Endothelial cell of umbilical vein (primary cell): Measurements from ENCODE around the gene ARGLU1. TPM values are rescaled to one million over a fixed set of nuclear protein-coding genes. Genes with fewer than 3 reads are reported as not detected.

ENCODE experiments used
- BruUV-seq: library from RNA; stranded (reverse); fragments of 400-500 nt; replicated peaks from 2 replicates; lab custom pipeline; 2021; lab: Mats Ljungman, UMichigan
- CTCF ChIA-PET: fragments of 300-600, 350-600 bp; sonication (Branson Sonifier 250); formaldehyde crosslinking; loops from one replicate; lab custom pipeline; 2021; ENCODE audit warnings: antibody characterized with exemption, inconsistent platforms; lab: Charles Lee
- POLR2A ChIA-PET: fragments of 300-600, 350-600 bp; sonication (Branson Sonifier 250); formaldehyde crosslinking; loops from one replicate; lab custom pipeline; 2021; ENCODE audit warnings: antibody characterized with exemption, inconsistent platforms; lab: Charles Lee
- DNase-seq: peaks from one replicate; pipeline ENCODE4 v3.0.0-alpha.2; 2011; ENCODE audit warnings: low read depth, low spot score
- FAIRE-seq: peaks from 2 replicates; lab custom pipeline; 2011; peaks lifted over from hg19 to GRCh38; lab: Jason Lieb, UNC
- H2AFZ ChIP-seq: 2 replicates; pipeline ENCODE4 v1.6.0; 2012; ENCODE audit warnings: low read depth, low read length, control low read depth, inconsistent platforms
- H3K27ac ChIP-seq: 2 replicates; pipeline ENCODE4 v1.5.1; 2011; ENCODE audit warnings: low read depth, mild to moderate bottlenecking, control low read depth, low read length, moderate library complexity; ENCODE audit not compliant: insufficient read depth
- H3K27me3 ChIP-seq, 2 experiments: 2 replicates each; pipeline versions ENCODE4 v1.6.0 to v1.6.1; 2011; ENCODE audit warnings: low read length in 2 of 2, mixed read lengths in 1 of 2; ENCODE audit not compliant: control insufficient read depth in 2 of 2, insufficient read depth in 2 of 2
- H3K36me3 ChIP-seq, 2 experiments: 2 replicates in 1 of 2; 3 replicates in 1 of 2; pipeline ENCODE4 v1.5.1; 2011; ENCODE audit warnings: low read length in 2 of 2, mild to moderate bottlenecking in 1 of 2, moderate library complexity in 1 of 2; ENCODE audit not compliant: control insufficient read depth in 2 of 2, insufficient read depth in 2 of 2; ENCODE audit errors: extremely low read depth in 1 of 2
- H3K4me1 ChIP-seq: 3 replicates; pipeline ENCODE4 v1.5.1; 2011; ENCODE audit warnings: mild to moderate bottlenecking, low read length; ENCODE audit not compliant: control insufficient read depth, insufficient read depth; ENCODE audit errors: extremely low read depth
- H3K4me2 ChIP-seq: 2 replicates; pipeline ENCODE4 v1.6.1; 2011; ENCODE audit warnings: low read length, control low read depth, mixed read lengths; ENCODE audit not compliant: insufficient read depth
- H3K4me3 ChIP-seq, 3 experiments: fragments of 200-600 bp in 1 of 3; sonication (generic), shearing (Covaris generic) in 1 of 3; replicated peaks in 1 of 3; 2 replicates each; pipeline ENCODE4 v1.5.1; 2011 to 2016; ENCODE audit warnings: control low read depth in 3 of 3, low read length in 3 of 3, mild to moderate bottlenecking in 2 of 3, inconsistent platforms in 1 of 3, low read depth in 1 of 3, moderate library complexity in 1 of 3; ENCODE audit not compliant: insufficient read depth in 1 of 3
- H3K79me2 ChIP-seq: 2 replicates; pipeline ENCODE4 v1.6.0; 2012; ENCODE audit warnings: low read length, inconsistent platforms; ENCODE audit not compliant: control insufficient read depth, insufficient read depth
- H3K9ac ChIP-seq: replicated peaks from 2 replicates; pipeline ENCODE3; 2011; ENCODE audit warnings: low read length, control low read depth; ENCODE audit not compliant: insufficient read depth; ENCODE audit errors: extremely low read depth
- H3K9me1 ChIP-seq: replicated peaks from 3 replicates; pipeline ENCODE4 v1.6.0; 2011; ENCODE audit warnings: mild to moderate bottlenecking, low read length; ENCODE audit not compliant: control insufficient read depth, insufficient read depth; ENCODE audit errors: extremely low read depth
- H3K9me3 ChIP-seq: replicated peaks from 2 replicates; pipeline ENCODE4 v1.5.1; 2012; ENCODE audit warnings: low read length, inconsistent platforms; ENCODE audit not compliant: control insufficient read depth, insufficient read depth
- H4K20me1 ChIP-seq: replicated peaks from 2 replicates; pipeline ENCODE3; 2011; ENCODE audit warnings: mild to moderate bottlenecking, low read length; ENCODE audit not compliant: control insufficient read depth, insufficient read depth; ENCODE audit errors: extremely low read depth
- CTCF ChIP-seq, 2 donors: IDR thresholded peaks; 1 replicate in 1 of 2; 2 replicates in 1 of 2; pipeline ENCODE4 v1.5.1; 2011; ENCODE audit warnings: low read length in 2 of 2, mild to moderate bottlenecking in 2 of 2, moderate library complexity in 2 of 2, control low read depth in 1 of 2, inconsistent platforms in 1 of 2, low read depth in 1 of 2; ENCODE audit not compliant: insufficient read depth in 1 of 2; ENCODE audit errors: extremely low read depth in 1 of 2
- EZH2 ChIP-seq: IDR thresholded peaks from 2 replicates; pipeline ENCODE4 v1.6.1; 2012; ENCODE audit warnings: borderline replicate concordance, low read depth, mild to moderate bottlenecking, moderate library complexity, low read length, inconsistent platforms; ENCODE audit not compliant: severe bottlenecking
- FOS ChIP-seq: IDR thresholded peaks from 2 replicates; pipeline ENCODE4 v1.6.1; 2011; ENCODE audit warnings: mild to moderate bottlenecking, low read length, moderate library complexity, borderline replicate concordance; ENCODE audit not compliant: insufficient read depth
- GATA2 ChIP-seq: IDR thresholded peaks from 2 replicates; pipeline ENCODE4 v1.7.0; 2011; ENCODE audit warnings: low read depth, mild to moderate bottlenecking, moderate library complexity, mixed read lengths, low read length; ENCODE audit not compliant: insufficient read length, insufficient read depth
- JUN ChIP-seq: IDR thresholded peaks from 2 replicates; pipeline ENCODE4 v1.6.1; 2011; ENCODE audit warnings: borderline replicate concordance, low read depth; ENCODE audit not compliant: insufficient read length, insufficient read depth
- MAX ChIP-seq: IDR thresholded peaks from 2 replicates; pipeline ENCODE4 v1.6.1; 2011; ENCODE audit not compliant: insufficient read depth, insufficient read length
- MYC ChIP-seq: IDR thresholded peaks from one replicate; pipeline ENCODE4 v1.6.1; 2011; ENCODE audit warnings: mild to moderate bottlenecking, low read depth, low read length
- POLR2A ChIP-seq: IDR thresholded peaks from 2 replicates; pipeline ENCODE4 v1.6.1; 2012; ENCODE audit warnings: low read depth, mild to moderate bottlenecking, control low read depth, low read length
- POLR2AphosphoS5 ChIP-seq: IDR thresholded peaks from 2 replicates; pipeline ENCODE4 v1.6.1; 2012; ENCODE audit warnings: low read depth, mild to moderate bottlenecking, control low read depth, low read length, moderate library complexity; ENCODE audit not compliant: insufficient read depth
- dilution Hi-C: fragments of 300-500 bp; cut with MboI; formaldehyde crosslinking; loops from one replicate; pipeline ENCODE4 v1.15.0; 2019; ENCODE audit warnings: low sequenced_read_pairs; ENCODE audit not compliant: extremely low pct_ligation_motif_present
- intact Hi-C: fragments of 100-400 bp; cut with micrococcal nuclease; formaldehyde crosslinking; loops from one replicate; pipeline ENCODE4 v1.10.0; 2022
- polyA plus RNA-seq, 4 experiments: library from polyadenylated mRNA; depleted of rRNA in 3 of 4; stranded (reverse) in 3 of 4; unstranded in 1 of 4; fragments of >200 nt; gene quantifications; 2 replicates each; pipeline versions ENCODE4 v1.2.1 to v1.2.3, GENCODE V29; 2011 to 2012; ENCODE audit warnings: missing spikeins in 1 of 4
- total RNA-seq: library from RNA; stranded (reverse); gene quantifications from 2 replicates; pipeline ENCODE4 v1.2.3, GENCODE V29; 2021

Gene ARGLU1
- total and polyA plus RNA-seq, 2 donors (not counting 3 experiments of a cell fraction or from before 2014, with no cell fraction given) = 44.4 to 111 TPM

GRCh38 chr13:106493533-106494220 is 74.3 kb downstream of the ARGLU1 start:
- H2AFZ ChIP-seq = no peak overlapping the region
- no peak for FAIRE-seq
- H3K4me3 ChIP-seq = no peak overlapping the region
- no TSS peak for BruUV-seq
- no peaks in the 10 kb centered on the region for H3K27me3 ChIP-seq
- intact Hi-C loops = loop anchor here (10.0 kb wide), 2 partner anchors 379 to 409 kb away; no protein-coding TSS in a partner anchor
- DNase-seq = no peak
- ChIA-PET CTCF (no interaction called here), POLR2A (no interaction called here)
- no peak overlapping the region for H3K9ac ChIP-seq
- no peak for TF ChIP-seq JUN
- TF ChIP-seq POLR2A = no peak
- TF ChIP-seq GATA2 = no peak
- TF ChIP-seq CTCF (IDR thresholded peaks at IDR 0.05; ENCODE audit: extremely low read depth in 1 of 2, insufficient read depth in 1 of 2, low read depth in 1 of 2, low read length in 2 of 2) = no peak
- no peak for TF ChIP-seq EZH2
- no peak for TF ChIP-seq MAX
- no peak for TF ChIP-seq POLR2AphosphoS5
- TF ChIP-seq FOS = no peak
- no peak for TF ChIP-seq MYC
- no peak overlapping the region for H3K27ac ChIP-seq
- no peaks in the 10 kb centered on the region for H4K20me1 ChIP-seq
- H3K36me3 ChIP-seq = peaks cover 22 to 27% of the 10 kb centered on the region in 2 experiments
- dilution Hi-C loops = no loop called here
- H3K4me1 ChIP-seq = peaks cover 35% of the 10 kb centered on the region
- no peaks in the 10 kb centered on the region for H3K9me1 ChIP-seq
- no peak overlapping the region for H3K4me2 ChIP-seq
- H3K9me3 ChIP-seq = no peaks in the 10 kb centered on the region
- H3K79me2 ChIP-seq = no peaks in the 10 kb centered on the region
